ENCODE results near the gene ODAD4.

The ODAD4 gene

GRCh38 chr17:41965694-41966462, 35.5 kb downstream of the ODAD4 start:
- Histone ChIP-seq H3K4me1 (peaks cover 6% of the 10 kb centered on the region), H3K79me2 (no peaks in the 10 kb centered on the region), H3K4me3 (ENCODE audit: low read depth, low read length) (peak overlapping the region; percentile 83), H2AFZ (peak overlapping the region; percentile 86), H3K4me2 (ENCODE audit: low read length) (peak overlapping the region; percentile 80), H3K9ac (no peak overlapping the region), H3K36me3 (ENCODE audit: control insufficient read depth, insufficient read depth, low read length) (no peaks in the 10 kb centered on the region), H3K27ac (peak overlapping the region; percentile 82), H3K9me3 (ENCODE audit: control insufficient read depth, low read length) (no peaks in the 10 kb centered on the region), H3K27me3 (ENCODE audit: control insufficient read depth, insufficient read depth, low read length) (no peaks in the 10 kb centered on the region)
- no peak for TF ChIP-seq CTCF (IDR thresholded peaks at IDR 0.05)

GRCh38 chr17:41966463-41967140, 36.2 kb downstream of the ODAD4 start, which contains the start of gene CNP:
CNP (plus strand) TSS chr17:41966795; CDS start chr17:41966885, 90 bp downstream.
- Histone ChIP-seq H3K27me3 (ENCODE audit: control insufficient read depth, insufficient read depth, low read length) (no peaks in the 10 kb centered on the region), H3K4me2 (ENCODE audit: low read length) (peak within 1 kb of the TSS; percentile 96), H3K79me2 (no peaks in the 10 kb centered on the region), H3K9me3 (ENCODE audit: control insufficient read depth, low read length) (no peaks in the 10 kb centered on the region), H3K9ac (peak within 1 kb of the TSS; percentile 41), H2AFZ (peak within 1 kb of the TSS; percentile 86), H3K4me1 (peaks cover 6% of the 10 kb centered on the region), H3K4me3 (ENCODE audit: low read depth, low read length) (peak within 1 kb of the TSS; percentile 83), H3K36me3 (ENCODE audit: control insufficient read depth, insufficient read depth, low read length) (no peaks in the 10 kb centered on the region), H3K27ac (peak within 1 kb of the TSS; percentile 82)
- no peak for TF ChIP-seq CTCF (IDR thresholded peaks at IDR 0.05)

- Histone ChIP-seq H3K4me1 (peaks cover 6% of the 10 kb centered on the region), H3K4me2 (ENCODE audit: low read length) (peak overlapping the region; percentile 96), H2AFZ (peak overlapping the region; percentile 86), H3K27ac (peak overlapping the region; percentile 82), H3K27me3 (ENCODE audit: control insufficient read depth, insufficient read depth, low read length) (no peaks in the 10 kb centered on the region), H3K36me3 (ENCODE audit: control insufficient read depth, insufficient read depth, low read length) (no peaks in the 10 kb centered on the region), H3K79me2 (no peaks in the 10 kb centered on the region), H3K9ac (peak overlapping the region; percentile 41), H3K4me3 (ENCODE audit: low read depth, low read length) (peak overlapping the region; percentile 83), H3K9me3 (ENCODE audit: control insufficient read depth, low read length) (no peaks in the 10 kb centered on the region)
- TF ChIP-seq CTCF (IDR thresholded peaks at IDR 0.05) = no peak
Observed at GRCh38 chr17:41967141-41967920, 36.9 kb downstream of the ODAD4 start.

GRCh38 chr17:41967921-41968578, 37.6 kb downstream of the ODAD4 start:
- Histone ChIP-seq H3K4me3 (ENCODE audit: low read depth, low read length) (no peak overlapping the region), H3K4me1 (peaks cover 6% of the 10 kb centered on the region), H3K79me2 (no peaks in the 10 kb centered on the region), H3K27me3 (ENCODE audit: control insufficient read depth, insufficient read depth, low read length) (no peaks in the 10 kb centered on the region), H3K4me2 (ENCODE audit: low read length) (peak overlapping the region; percentile 96), H3K36me3 (ENCODE audit: control insufficient read depth, insufficient read depth, low read length) (no peaks in the 10 kb centered on the region), H2AFZ (no peak overlapping the region), H3K9ac (no peak overlapping the region), H3K27ac (peak overlapping the region; percentile 3), H3K9me3 (ENCODE audit: control insufficient read depth, low read length) (no peaks in the 10 kb centered on the region)
- TF ChIP-seq CTCF (IDR thresholded peaks at IDR 0.05) = no peak

All from parathyroid adenoma (tissue), 2 donors.